22Rv1 (cell line): ENCODE measurements around the gene MIEN1.

ENCODE experiments used
- CTCF ChIP-seq: fragments of 450-650 bp; IDR thresholded peaks from 2 replicates; pipeline ENCODE4 v1.5.1; 2017; ENCODE audit warnings: mild to moderate bottlenecking
- ZFX ChIP-seq: fragments of 450-650 bp; IDR thresholded peaks from 2 replicates; pipeline ENCODE4 v1.6.1; 2017; ENCODE audit warnings: antibody characterized with exemption, borderline replicate concordance

- no peak for TF ChIP-seq CTCF
- TF ChIP-seq ZFX = no peak
Measured at GRCh38 chr17:39709319-39709997, 20.9 kb downstream of the MIEN1 start.
